Measurements from ENCODE around the gene HOXA1. TPM values are rescaled to one million over a fixed set of nuclear protein-coding genes. Genes with fewer than 3 reads are reported as not detected.
"Not testable (repeated sequence)": the region's sequence is repeated elsewhere in the genome, so short reads cannot be mapped to it uniquely, and the experiment has no call there.

Gene HOXA1
- total RNA-seq, 1 donor from 2014 or later = 3.5 TPM

GRCh38 chr7:27046854-27047549 lies 48.8 kb downstream of the HOXA1 start:
- H3K27ac Mint-ChIP-seq (ENCODE audit: unreplicated experiment) = no peak overlapping the region
- no peaks in the 10 kb centered on the region for H3K9me3 Mint-ChIP-seq
- no peak for DNase-seq (ENCODE audit: low read depth, low spot score)
- peaks cover 2% of the 10 kb centered on the region for H3K27me3 Mint-ChIP-seq (ENCODE audit: low read depth)
- TF ChIP-seq, protein P1, sequence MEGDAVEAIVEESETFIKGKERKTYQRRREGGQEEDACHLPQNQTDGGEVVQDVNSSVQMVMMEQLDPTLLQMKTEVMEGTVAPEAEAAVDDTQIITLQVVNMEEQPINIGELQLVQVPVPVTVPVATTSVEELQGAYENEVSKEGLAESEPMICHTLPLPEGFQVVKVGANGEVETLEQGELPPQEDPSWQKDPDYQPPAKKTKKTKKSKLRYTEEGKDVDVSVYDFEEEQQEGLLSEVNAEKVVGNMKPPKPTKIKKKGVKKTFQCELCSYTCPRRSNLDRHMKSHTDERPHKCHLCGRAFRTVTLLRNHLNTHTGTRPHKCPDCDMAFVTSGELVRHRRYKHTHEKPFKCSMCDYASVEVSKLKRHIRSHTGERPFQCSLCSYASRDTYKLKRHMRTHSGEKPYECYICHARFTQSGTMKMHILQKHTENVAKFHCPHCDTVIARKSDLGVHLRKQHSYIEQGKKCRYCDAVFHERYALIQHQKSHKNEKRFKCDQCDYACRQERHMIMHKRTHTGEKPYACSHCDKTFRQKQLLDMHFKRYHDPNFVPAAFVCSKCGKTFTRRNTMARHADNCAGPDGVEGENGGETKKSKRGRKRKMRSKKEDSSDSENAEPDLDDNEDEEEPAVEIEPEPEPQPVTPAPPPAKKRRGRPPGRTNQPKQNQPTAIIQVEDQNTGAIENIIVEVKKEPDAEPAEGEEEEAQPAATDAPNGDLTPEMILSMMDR (conservative IDR thresholded peaks at IDR 0.05) = no peak
- H3K4me3 Mint-ChIP-seq = no peak overlapping the region
- H3K36me3 Mint-ChIP-seq (ENCODE audit: low read depth) = no peaks in the 10 kb centered on the region
- no peaks in the 10 kb centered on the region for H3K4me1 Mint-ChIP-seq

- H3K9me3 Mint-ChIP-seq; H3K27me3 Mint-ChIP-seq (ENCODE audit: low read depth); DNase-seq (ENCODE audit: low read depth, low spot score); H3K27ac Mint-ChIP-seq (ENCODE audit: unreplicated experiment); H3K36me3 Mint-ChIP-seq (ENCODE audit: low read depth); H3K4me1 Mint-ChIP-seq; H3K4me3 Mint-ChIP-seq: not testable (repeated sequence)
Observed at GRCh38 chr7:27045972-27046371, 49.8 kb downstream of the HOXA1 start.

- H3K27me3 Mint-ChIP-seq (ENCODE audit: low read depth); H3K27ac Mint-ChIP-seq (ENCODE audit: unreplicated experiment); DNase-seq (ENCODE audit: low read depth, low spot score); H3K4me3 Mint-ChIP-seq; H3K9me3 Mint-ChIP-seq; H3K4me1 Mint-ChIP-seq; H3K36me3 Mint-ChIP-seq (ENCODE audit: low read depth): not testable (repeated sequence)
Observed at GRCh38 chr7:27045066-27045465, 50.7 kb downstream of the HOXA1 start.

Other genes with a start within 250 kb of the HOXA1 start
- gene SKAP2, start 231.4 kb downstream of the HOXA1 start, total RNA-seq = 3.2 and 3.5 TPM in 2 replicates
- 41.2 and 41.6 TPM in 2 replicates for gene HOXA2, start 6.7 kb upstream of the HOXA1 start, total RNA-seq
- 0.68 and 0.96 TPM in 2 replicates for gene HOXA4, start 34.8 kb upstream of the HOXA1 start, total RNA-seq
- 3.2 and 4.3 TPM in 2 replicates for gene HOXA5, start 47.7 kb upstream of the HOXA1 start, total RNA-seq
- gene HOXA6, start 51.8 kb upstream of the HOXA1 start, total RNA-seq = 1.6 and 2.0 TPM in 2 replicates
- gene HOXA3, start 56.6 kb upstream of the HOXA1 start, total RNA-seq = 10.6 and 11.3 TPM in 2 replicates
- gene HOXA7, start 60.7 kb upstream of the HOXA1 start, total RNA-seq = 7.1 and 8.8 TPM in 2 replicates
- 9.0 and 10.0 TPM in 2 replicates for gene HOXA9, start 69.5 kb upstream of the HOXA1 start, total RNA-seq
- gene HOXA10, start 78.3 kb upstream of the HOXA1 start, total RNA-seq = 0.35 TPM in 1 of 2 replicates, not detected in the other
- not detected in 2 replicates for gene HOXA11, start 89.2 kb upstream of the HOXA1 start, total RNA-seq
- not detected in 2 replicates for gene HOXA13, start 104.1 kb upstream of the HOXA1 start, total RNA-seq
- gene EVX1, start 146.8 kb upstream of the HOXA1 start, total RNA-seq = 0.79 and 0.80 TPM in 2 replicates

Measured in neural crest cell (in vitro differentiated cells).